WERI-Rb-1 (cell line): ENCODE data around the gene MAN2B1.
"Not testable (repeated sequence)": the region's sequence is repeated elsewhere in the genome, so short reads cannot be mapped to it uniquely, and the experiment has no call there.

Source experiments
- DNase-seq: peaks from one replicate; pipeline ENCODE4 v3.0.0-alpha.2; 2020
- H3K27ac ChIP-seq: fragments of 250-450 bp; sonication (Bioruptor Pico); 2 replicates; pipeline ENCODE4 v1.5.1; 2020; ENCODE audit warnings: mild to moderate bottlenecking, moderate library complexity
- H3K27me3 ChIP-seq: fragments of 250-450 bp; sonication (Bioruptor Pico); 2 replicates; pipeline ENCODE4 v1.5.1; 2021; ENCODE audit warnings: mild to moderate bottlenecking, low read depth, moderate library complexity; ENCODE audit not compliant: insufficient read depth, severe bottlenecking
- H3K36me3 ChIP-seq: fragments of 250-450 bp; sonication (Bioruptor Pico); 2 replicates; pipeline ENCODE4 v1.5.1; 2020; ENCODE audit warnings: mild to moderate bottlenecking, moderate library complexity
- H3K4me3 ChIP-seq: 2 replicates; pipeline ENCODE4 v1.5.1; 2011; ENCODE audit warnings: low read depth, mild to moderate bottlenecking, control low read depth, low read length
- H3K9me3 ChIP-seq: fragments of 250-450 bp; sonication (Bioruptor Pico); 2 replicates; pipeline ENCODE4 v1.5.1; 2021; ENCODE audit warnings: mild to moderate bottlenecking, moderate library complexity; ENCODE audit not compliant: severe bottlenecking
- CTCF ChIP-seq: IDR thresholded peaks from 2 replicates; pipeline ENCODE4 v1.5.1; 2011; ENCODE audit warnings: low read depth, mild to moderate bottlenecking, control low read depth, inconsistent platforms, low read length

MAN2B1 gene

GRCh38 chr19:12681074-12681987, 14.8 kb upstream of the MAN2B1 start, which contains the start of gene DHPS:
Gene DHPS (minus strand): TSS chr19:12681880. CDS start chr19:12681766, 114 bp downstream.
- peak within 1 kb of the TSS; percentile 97 for H3K27ac ChIP-seq
- H3K27me3 ChIP-seq = no peaks in the 10 kb centered on the region
- no peaks in the 10 kb centered on the region for H3K9me3 ChIP-seq
- peaks cover 36% of the 10 kb centered on the region for H3K36me3 ChIP-seq
- H3K4me3 ChIP-seq = peak within 1 kb of the TSS; percentile 75
- no peak for TF ChIP-seq CTCF
- peak; percentile 95 for DNase-seq

- no peak overlapping the region for H3K27ac ChIP-seq
Measured at GRCh38 chr19:12680034-12680433, 13.5 kb upstream of the MAN2B1 start.

GRCh38 chr19:12678039-12678438, 11.5 kb upstream of the MAN2B1 start:
- H3K9me3 ChIP-seq, H3K27me3 ChIP-seq, DNase-seq, H3K4me3 ChIP-seq, H3K27ac ChIP-seq: not testable (repeated sequence)
- peaks cover 66% of the 10 kb centered on the region for H3K36me3 ChIP-seq

More at GRCh38 chr19:12680034-12680433, 13.5 kb upstream of the MAN2B1 start:
- Histone ChIP-seq H3K27me3 (no peaks in the 10 kb centered on the region), H3K9me3 (no peaks in the 10 kb centered on the region), H3K36me3 (peaks cover 49% of the 10 kb centered on the region), H3K4me3 (no peak overlapping the region)
- no peak for TF ChIP-seq CTCF
- DNase-seq = no peak

GRCh38 chr19:12676928-12677327, 10.4 kb upstream of the MAN2B1 start:
- no peak for DNase-seq
- Histone ChIP-seq H3K4me3 (no peak overlapping the region), H3K27me3 (no peaks in the 10 kb centered on the region), H3K36me3 (peaks cover 73% of the 10 kb centered on the region), H3K27ac (no peak overlapping the region), H3K9me3 (no peaks in the 10 kb centered on the region)
- no peak for TF ChIP-seq CTCF

GRCh38 chr19:12676384-12676792, 9.8 kb upstream of the MAN2B1 start:
- H3K27me3 ChIP-seq = no peaks in the 10 kb centered on the region
- no peak overlapping the region for H3K4me3 ChIP-seq
- peak; percentile 94 for DNase-seq
- no peak overlapping the region for H3K27ac ChIP-seq
- TF ChIP-seq CTCF = peak; percentile 94
- H3K36me3 ChIP-seq = peaks cover 79% of the 10 kb centered on the region
- H3K9me3 ChIP-seq = no peaks in the 10 kb centered on the region

GRCh38 chr19:12675940-12676339, 9.4 kb upstream of the MAN2B1 start:
- TF ChIP-seq CTCF = no peak
- no peak for DNase-seq
- peaks cover 83% of the 10 kb centered on the region for H3K36me3 ChIP-seq

More at GRCh38 chr19:12675940-12676339, 9.4 kb upstream of the MAN2B1 start:
- Histone ChIP-seq H3K9me3 (no peaks in the 10 kb centered on the region), H3K27me3 (no peaks in the 10 kb centered on the region), H3K27ac (no peak overlapping the region), H3K4me3 (no peak overlapping the region)
